GM19099 (cell line): ENCODE data around the gene NAV3.

Experiments
- POLR2A ChIP-seq: IDR thresholded peaks from 3 replicates; pipeline ENCODE4 v1.6.1; 2011; ENCODE audit warnings: low read depth; ENCODE audit not compliant: insufficient read length; ENCODE audit errors: extremely low read depth

NAV3 gene

DNA sequence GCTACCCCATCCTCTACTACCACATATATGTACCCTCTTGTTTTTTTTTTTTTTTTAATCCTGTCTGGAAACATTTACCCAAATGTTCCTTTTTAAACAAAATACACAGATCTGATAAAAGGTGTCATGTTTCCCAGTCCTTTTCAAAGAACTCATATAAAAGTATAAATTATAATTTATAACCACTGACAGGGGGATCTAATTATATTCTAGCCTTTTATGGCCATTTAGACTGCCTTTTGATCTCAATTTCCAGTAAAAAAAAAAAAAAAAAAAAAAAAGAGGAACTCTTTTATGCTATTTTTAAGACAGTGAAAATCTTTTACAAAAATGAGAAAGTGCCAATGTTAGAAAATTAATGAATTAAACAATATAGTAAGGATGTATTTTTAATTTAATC, 65.0 kb downstream of the NAV3 start:
- no peak for TF ChIP-seq POLR2A

DNA sequence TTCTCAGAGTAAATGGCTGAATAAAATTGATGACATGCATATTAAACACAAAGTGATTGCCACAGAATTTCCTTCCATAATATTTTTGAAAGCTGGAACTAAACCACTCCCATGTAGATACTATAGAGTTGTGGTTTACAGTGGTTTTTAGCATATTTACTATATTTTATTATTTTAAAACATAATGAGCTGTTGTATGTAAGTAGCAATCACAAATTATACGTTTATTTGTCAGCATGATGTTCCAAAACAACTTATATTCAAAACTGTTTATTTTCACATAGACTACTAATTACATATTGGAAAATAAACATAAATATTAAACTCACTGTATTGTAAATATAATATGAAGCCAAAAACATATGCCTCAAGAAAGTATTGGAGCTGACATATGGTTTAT, 77.2 kb downstream of the NAV3 start:
- TF ChIP-seq POLR2A, result no peak

- TF ChIP-seq POLR2A, result no peak
Measured at GRCh38 chr12:77914081-77914488, 83.4 kb downstream of the NAV3 start.

DNA sequence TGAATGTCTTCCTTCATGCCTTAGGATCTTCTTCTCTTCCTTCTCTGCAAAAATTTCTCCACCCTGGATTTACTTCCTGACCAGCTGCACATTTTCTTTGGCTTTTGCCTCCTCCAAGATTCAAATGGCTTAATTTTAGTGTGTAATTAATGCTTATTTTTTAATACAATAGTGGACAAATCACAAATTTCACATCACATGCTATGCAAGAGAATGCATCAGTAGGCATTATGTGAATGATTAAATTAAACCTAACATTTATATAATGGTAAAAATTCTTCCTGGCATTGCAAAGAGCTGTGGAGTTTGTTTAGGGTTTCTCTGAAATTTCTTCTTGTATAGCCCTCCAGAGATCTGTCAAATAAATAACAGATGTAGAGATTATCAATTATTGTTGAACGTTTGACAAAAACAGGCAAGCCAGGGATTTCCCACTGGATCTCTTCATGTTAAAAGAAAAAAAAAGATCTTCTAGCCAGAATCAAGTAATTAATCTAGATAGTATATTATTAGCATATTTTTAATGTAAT, 84.4 kb downstream of the NAV3 start:
- no peak for TF ChIP-seq POLR2A

DNA sequence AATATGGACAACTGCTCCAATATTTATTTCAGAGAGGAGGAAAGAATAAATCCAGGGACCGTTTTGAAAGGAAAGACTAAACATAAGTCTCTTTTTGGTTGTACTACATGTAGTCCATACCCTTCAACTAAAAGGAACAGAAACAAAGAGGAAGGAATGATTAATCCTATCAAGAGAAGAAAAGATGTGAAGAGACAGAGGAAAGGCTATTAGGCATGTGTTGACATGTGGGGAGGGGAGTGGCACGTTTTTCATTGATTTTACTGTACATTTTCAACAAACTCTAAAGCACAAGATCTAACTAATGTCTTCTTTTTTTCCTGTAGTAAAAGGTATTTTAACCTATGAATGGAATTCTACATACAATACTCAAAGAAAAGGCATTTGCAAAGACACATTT, 85.6 kb downstream of the NAV3 start:
- no peak for TF ChIP-seq POLR2A

GRCh38 chr12:77918046-77918445, 87.4 kb downstream of the NAV3 start:
- TF ChIP-seq POLR2A, result no peak

DNA sequence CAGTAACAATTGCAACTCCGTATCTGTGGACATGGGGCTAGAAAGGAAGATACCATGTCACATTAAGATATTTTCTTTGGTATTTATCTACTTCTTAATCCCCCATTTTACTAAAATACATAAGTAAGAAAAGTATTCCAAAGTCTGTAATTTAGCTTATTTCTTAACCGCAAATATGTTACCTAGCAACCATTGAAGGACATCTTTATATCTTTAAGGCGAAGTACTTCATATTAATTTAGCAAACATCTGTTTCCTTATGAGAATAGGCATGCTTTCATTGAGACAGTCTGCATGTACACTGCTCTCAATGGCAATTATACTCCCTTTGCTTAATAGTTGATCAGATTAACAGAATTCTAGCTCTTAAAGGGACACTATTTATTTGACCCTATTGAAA, 88.8 kb downstream of the NAV3 start:
- no peak for TF ChIP-seq POLR2A

DNA sequence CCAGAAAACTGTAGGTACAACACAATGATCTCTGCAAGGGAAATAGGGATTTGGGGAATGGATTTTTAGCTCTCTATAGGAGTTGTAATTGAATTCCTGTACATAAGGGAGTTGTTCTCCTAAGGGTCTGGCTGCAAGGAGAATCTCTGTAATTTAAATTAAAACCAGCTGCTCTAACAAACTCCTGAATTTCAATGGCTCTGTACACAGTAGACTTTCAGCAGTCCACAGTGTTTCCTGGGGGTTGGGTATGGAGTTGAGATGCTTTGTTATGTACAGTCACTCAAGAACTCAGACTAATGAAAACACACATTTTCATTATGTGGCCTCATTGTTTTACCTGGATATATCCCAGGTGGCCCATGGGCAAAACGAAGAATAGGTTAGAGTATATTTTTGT, 93.2 kb downstream of the NAV3 start:
- no peak for TF ChIP-seq POLR2A

GRCh38 chr12:77924703-77925102, 94.0 kb downstream of the NAV3 start:
- no peak for TF ChIP-seq POLR2A

DNA sequence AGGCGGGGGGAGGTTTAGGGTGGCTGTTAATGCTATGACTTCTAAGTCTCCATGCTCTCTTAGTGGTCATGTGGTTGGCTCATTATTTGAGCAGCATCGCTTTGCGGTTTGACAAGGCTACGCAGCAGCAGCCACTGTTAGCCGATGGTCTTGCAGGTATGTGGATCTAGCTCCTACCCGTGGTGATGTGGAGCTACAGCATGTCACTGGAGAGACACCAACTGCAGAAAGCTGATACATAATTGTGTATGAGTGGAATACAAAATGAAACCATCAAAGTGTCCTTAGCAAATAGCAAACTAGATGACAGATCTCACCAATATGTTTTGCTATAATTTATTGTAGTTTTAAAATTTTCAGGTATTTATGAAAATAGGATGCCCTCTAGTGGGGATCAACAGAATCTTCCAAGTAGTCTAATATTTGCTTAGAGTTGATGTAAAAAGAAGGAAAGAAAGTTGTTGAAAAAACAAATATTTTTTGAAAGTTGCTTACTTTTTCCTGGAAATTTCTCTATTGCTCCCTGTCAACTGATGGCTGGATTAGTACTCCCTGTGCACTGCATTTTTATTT, 94.9 kb downstream of the NAV3 start:
- TF ChIP-seq POLR2A, result no peak

DNA sequence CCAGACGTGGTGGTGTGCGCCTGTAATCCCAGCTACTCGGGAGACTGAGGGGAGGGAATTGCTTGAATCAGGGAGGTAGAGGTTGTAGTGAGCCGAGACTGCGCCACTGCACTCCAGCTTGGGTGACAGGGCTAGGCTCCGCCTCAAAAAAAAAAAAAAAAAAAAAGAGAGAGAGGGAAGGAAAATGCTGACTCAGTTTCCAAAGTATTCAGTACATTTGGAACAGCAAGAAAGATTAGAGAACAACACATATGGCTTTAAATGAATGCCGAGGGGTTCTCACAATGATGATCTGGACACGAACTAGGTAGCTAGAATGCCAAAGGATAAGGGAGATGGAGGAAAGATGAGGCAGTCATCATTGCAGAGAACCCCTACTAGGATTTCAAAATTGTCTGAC, 97.4 kb downstream of the NAV3 start:
- no peak for TF ChIP-seq POLR2A

- no peak for TF ChIP-seq POLR2A
Measured at GRCh38 chr12:77932216-77932615, 101.5 kb downstream of the NAV3 start.

- no peak for TF ChIP-seq POLR2A
Measured at GRCh38 chr12:77938301-77938700, 107.6 kb downstream of the NAV3 start.

- TF ChIP-seq POLR2A, result no peak
Measured at GRCh38 chr12:77940011-77940423, 109.3 kb downstream of the NAV3 start.

GRCh38 chr12:77940567-77940966, 109.9 kb downstream of the NAV3 start:
- TF ChIP-seq POLR2A, result no peak

DNA sequence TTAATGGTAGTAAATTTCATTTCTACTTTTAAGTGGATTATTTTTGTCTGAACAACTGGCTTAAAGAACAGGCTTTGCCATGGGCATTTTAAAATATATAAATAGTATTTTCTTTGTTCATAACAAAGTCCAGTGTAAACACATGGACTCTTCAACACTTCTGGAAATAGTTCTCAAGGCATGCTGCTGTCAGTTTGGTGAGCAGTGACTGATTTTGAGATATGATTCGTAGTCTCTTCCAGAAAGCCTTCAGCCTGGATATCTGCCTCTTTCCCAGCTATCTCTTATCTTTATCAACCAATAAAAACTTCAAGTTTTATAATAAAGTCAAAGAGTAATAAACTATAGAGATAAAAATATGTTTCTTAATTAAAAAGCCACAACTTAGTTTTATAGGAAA, 110.7 kb downstream of the NAV3 start:
- TF ChIP-seq POLR2A, result no peak

- no peak for TF ChIP-seq POLR2A
Measured at GRCh38 chr12:77943466-77943865, 112.8 kb downstream of the NAV3 start.
